HG02970 (cell line): ENCODE results near the gene MAPK1.
"Not testable (repeated sequence)": the region's sequence is repeated elsewhere in the genome, so short reads cannot be mapped to it uniquely, and the experiment has no call there.

Experiments used
- ATAC-seq: cut with Tn5 transposase; IDR thresholded peaks from one replicate; pipeline ENCODE4 v1.9.1; 2021; ENCODE audit warnings: mild to moderate bottlenecking, moderate library complexity, moderate number of reproducible peaks; ENCODE audit not compliant: unreplicated experiment, low FRiP score

Gene MAPK1

GRCh38 chr22:21759646-21760376, 107.6 kb downstream of the MAPK1 start:
- no peak for ATAC-seq

- ATAC-seq, result no peak
Observed at GRCh38 chr22:21759093-21759492, 108.4 kb downstream of the MAPK1 start.

GRCh38 chr22:21758091-21758864, 109.2 kb downstream of the MAPK1 start:
- no peak for ATAC-seq

- no peak for ATAC-seq
Observed at GRCh38 chr22:21755851-21756284, 111.6 kb downstream of the MAPK1 start.

GRCh38 chr22:21754523-21754922, 112.9 kb downstream of the MAPK1 start:
- ATAC-seq, result no peak

GRCh38 chr22:21753374-21754111, 113.9 kb downstream of the MAPK1 start:
- no peak for ATAC-seq

- no peak for ATAC-seq
Observed at GRCh38 chr22:21752276-21752675, 115.2 kb downstream of the MAPK1 start.

- ATAC-seq, result no peak
Observed at GRCh38 chr22:21745948-21746347, 121.5 kb downstream of the MAPK1 start.

- not testable (repeated sequence) for ATAC-seq
Observed at GRCh38 chr22:21744917-21745316, 122.5 kb downstream of the MAPK1 start.

- ATAC-seq, result no peak
Observed at GRCh38 chr22:21741790-21742189, 125.7 kb downstream of the MAPK1 start.

GRCh38 chr22:21741059-21741458, 126.4 kb downstream of the MAPK1 start:
- no peak for ATAC-seq

- ATAC-seq, result no peak
Observed at GRCh38 chr22:21739828-21740377, 127.5 kb downstream of the MAPK1 start.

GRCh38 chr22:21738966-21739365, 128.5 kb downstream of the MAPK1 start:
- ATAC-seq, result no peak

GRCh38 chr22:21738081-21738480, 129.4 kb downstream of the MAPK1 start:
- no peak for ATAC-seq

- ATAC-seq, result no peak
Observed at GRCh38 chr22:21736948-21737347, 130.5 kb downstream of the MAPK1 start.

- ATAC-seq, result no peak
Observed at GRCh38 chr22:21736084-21736642, 131.3 kb downstream of the MAPK1 start.

- peak; percentile 86 for ATAC-seq
Observed at GRCh38 chr22:21735200-21736083, 132.0 kb downstream of the MAPK1 start, which contains the start of gene YPEL1. Gene YPEL1 (minus strand): TSS chr22:21735794. CDS start chr22:21710744, 25,050 bp downstream.

- no peak for ATAC-seq
Observed at GRCh38 chr22:21734540-21735199, 132.8 kb downstream of the MAPK1 start.

- ATAC-seq, result no peak
Observed at GRCh38 chr22:21731503-21731902, 135.9 kb downstream of the MAPK1 start.
